Neural progenitor cell (in vitro differentiated cells): ENCODE results near the gene RNFT2. TPM values are rescaled to one million over a fixed set of nuclear protein-coding genes. Genes with fewer than 3 reads are reported as not detected.

Experiments
- DNase-seq: peaks from one replicate; pipeline ENCODE4 v3.0.0-alpha.2; 2016; ENCODE audit warnings: low spot score
- H2AFZ ChIP-seq: fragments of 200-600 bp; sonication (generic); replicated peaks from 2 replicates; pipeline ENCODE4 v1.6.1; 2016; ENCODE audit warnings: antibody characterized with exemption
- H3F3A ChIP-seq: fragments of 200-600 bp; sonication (generic); 2 replicates; pipeline ENCODE4 v1.6.1; 2016; ENCODE audit warnings: antibody characterized with exemption, low read depth
- H3K27ac ChIP-seq: fragments of 200-600 bp; sonication (generic); 2 replicates; pipeline ENCODE4 v1.5.1; 2016; ENCODE audit warnings: mild to moderate bottlenecking
- H3K27me3 ChIP-seq: fragments of 200-600 bp; sonication (generic); 2 replicates; pipeline ENCODE4 v1.6.1; 2016; ENCODE audit warnings: mild to moderate bottlenecking, moderate library complexity
- H3K36me3 ChIP-seq: fragments of 200-600 bp; sonication (generic); 2 replicates; pipeline ENCODE4 v1.5.1; 2016
- H3K4me1 ChIP-seq: fragments of 200-600 bp; sonication (generic); 2 replicates; pipeline ENCODE4 v1.6.1; 2016; ENCODE audit warnings: mixed run types
- H3K4me2 ChIP-seq: fragments of 200-600 bp; sonication (generic); 2 replicates; pipeline ENCODE4 v1.6.1; 2016
- H3K4me3 ChIP-seq: fragments of 200-600 bp; sonication (generic); 2 replicates; pipeline ENCODE4 v1.5.1; 2016
- H3K79me2 ChIP-seq: fragments of 200-600 bp; sonication (generic); 2 replicates; pipeline ENCODE4 v1.6.1; 2016; ENCODE audit warnings: low read depth
- H3K9ac ChIP-seq: fragments of 200-600 bp; sonication (generic); 2 replicates; pipeline ENCODE4 v1.6.1; 2016
- H3K9me3 ChIP-seq: fragments of 200-600 bp; sonication (generic); 2 replicates; pipeline ENCODE4 v1.5.1; 2016; ENCODE audit warnings: low read depth
- H4K20me1 ChIP-seq: fragments of 200-600 bp; sonication (generic); 2 replicates; pipeline ENCODE4 v1.6.1; 2016; ENCODE audit warnings: low read depth
- H3K27ac Mint-ChIP-seq: 3 replicates; pipeline ENCODE4 v1.8.0; 2021; ENCODE audit warnings: mixed read lengths
- H3K27me3 Mint-ChIP-seq: 2 replicates; pipeline ENCODE4 v1.8.0; 2022; ENCODE audit warnings: low read depth, mild to moderate bottlenecking, inconsistent platforms, moderate library complexity, mixed read lengths; ENCODE audit not compliant: insufficient read depth
- H3K36me3 Mint-ChIP-seq: 3 replicates; pipeline ENCODE4 v1.8.0; 2021; ENCODE audit warnings: mixed read lengths
- H3K4me1 Mint-ChIP-seq: 3 replicates; pipeline ENCODE4 v1.8.0; 2021; ENCODE audit warnings: mixed read lengths
- H3K4me3 Mint-ChIP-seq: 3 replicates; pipeline ENCODE4 v1.8.0; 2021; ENCODE audit warnings: mild to moderate bottlenecking, moderate library complexity, mixed read lengths
- H3K9me3 Mint-ChIP-seq: 3 replicates; pipeline ENCODE4 v1.8.0; 2020; ENCODE audit warnings: mixed read lengths
- CTCF ChIP-seq: fragments of 200-600 bp; sonication (generic); IDR thresholded peaks from 2 replicates; pipeline ENCODE4 v1.5.1; 2017; ENCODE audit warnings: antibody characterized with exemption, mild to moderate bottlenecking
- EZH2 ChIP-seq: fragments of 200-600 bp; sonication (generic); IDR thresholded peaks from 2 replicates; pipeline ENCODE4 v1.6.1; 2017; ENCODE audit warnings: antibody characterized with exemption, mild to moderate bottlenecking, moderate library complexity
- EZH2phosphoT487 ChIP-seq: fragments of 200-600 bp; sonication (generic); IDR thresholded peaks from 2 replicates; pipeline ENCODE4 v1.6.1; 2017; ENCODE audit warnings: antibody characterized with exemption
- total RNA-seq: library from RNA; depleted of rRNA; stranded (reverse); fragments of >200 nt; gene quantifications from 2 replicates; pipeline ENCODE4 v1.2.3, GENCODE V29; 2015; ENCODE audit warnings: low replicate concordance

The RNFT2 gene
- total RNA-seq, 1 donor from 2014 or later, result 26.9 TPM

- Histone ChIP-seq H3K27ac (no peak overlapping the region), H3K4me2 (no peak overlapping the region), H3K27me3 (no peaks in the 10 kb centered on the region), H3F3A (no peaks in the 10 kb centered on the region), H3K9me3 (no peaks in the 10 kb centered on the region), H3K36me3 (no peaks in the 10 kb centered on the region), H3K79me2 (no peaks in the 10 kb centered on the region), H3K9ac (no peak overlapping the region), H3K4me3 (no peak overlapping the region), H3K4me1 (no peaks in the 10 kb centered on the region), H2AFZ (no peak overlapping the region), H4K20me1 (no peaks in the 10 kb centered on the region)
- peaks cover 32% of the 10 kb centered on the region for H3K36me3 Mint-ChIP-seq
- H3K9me3 Mint-ChIP-seq, result peaks cover 2% of the 10 kb centered on the region
- no peak overlapping the region for H3K27ac Mint-ChIP-seq
- TF ChIP-seq CTCF (no peak), EZH2phosphoT487 (no peak), EZH2 (no peak)
- no peak overlapping the region for H3K4me3 Mint-ChIP-seq
- peaks cover 11% of the 10 kb centered on the region for H3K4me1 Mint-ChIP-seq
- H3K27me3 Mint-ChIP-seq, result peaks cover 6% of the 10 kb centered on the region
- no peak for DNase-seq
Observed at GRCh38 chr12:116794725-116795124, 56.6 kb downstream of the RNFT2 start.

GRCh38 chr12:116797885-116798284, 59.8 kb downstream of the RNFT2 start:
- Histone ChIP-seq H3K27ac (no peak overlapping the region), H3K9ac (no peak overlapping the region), H3F3A (peaks cover 3% of the 10 kb centered on the region), H3K27me3 (no peaks in the 10 kb centered on the region), H3K4me2 (no peak overlapping the region), H3K4me1 (no peaks in the 10 kb centered on the region), H4K20me1 (peaks cover 4% of the 10 kb centered on the region), H3K36me3 (no peaks in the 10 kb centered on the region), H2AFZ (no peak overlapping the region), H3K4me3 (no peak overlapping the region), H3K9me3 (no peaks in the 10 kb centered on the region), H3K79me2 (no peaks in the 10 kb centered on the region)
- H3K27me3 Mint-ChIP-seq, result peaks cover 6% of the 10 kb centered on the region
- H3K36me3 Mint-ChIP-seq, result peaks cover 26% of the 10 kb centered on the region
- no peak overlapping the region for H3K27ac Mint-ChIP-seq
- peaks cover 1% of the 10 kb centered on the region for H3K4me1 Mint-ChIP-seq
- H3K4me3 Mint-ChIP-seq, result no peak overlapping the region
- DNase-seq, result no peak
- H3K9me3 Mint-ChIP-seq, result peaks cover 5% of the 10 kb centered on the region
- TF ChIP-seq EZH2phosphoT487 (no peak), EZH2 (no peak), CTCF (no peak)

GRCh38 chr12:116798719-116799118, 60.6 kb downstream of the RNFT2 start:
- no peaks in the 10 kb centered on the region for H3K79me2 ChIP-seq
- H3K9me3 ChIP-seq, result no peaks in the 10 kb centered on the region
- no peak overlapping the region for H3K27ac ChIP-seq
- H3F3A ChIP-seq, result peaks cover 3% of the 10 kb centered on the region
- H3K9me3 Mint-ChIP-seq, result peaks cover 5% of the 10 kb centered on the region
- peaks cover 24% of the 10 kb centered on the region for H3K36me3 Mint-ChIP-seq
- TF ChIP-seq CTCF (no peak), EZH2phosphoT487 (no peak), EZH2 (no peak)
- H3K4me1 Mint-ChIP-seq, result no peaks in the 10 kb centered on the region
- H2AFZ ChIP-seq, result no peak overlapping the region
- H3K36me3 ChIP-seq, result no peaks in the 10 kb centered on the region
- H3K4me3 ChIP-seq, result no peak overlapping the region
- no peak overlapping the region for H3K4me2 ChIP-seq
- H3K27ac Mint-ChIP-seq, result no peak overlapping the region
- peaks cover 4% of the 10 kb centered on the region for H4K20me1 ChIP-seq
- no peak overlapping the region for H3K4me3 Mint-ChIP-seq
- H3K27me3 Mint-ChIP-seq, result peaks cover 6% of the 10 kb centered on the region
- no peak overlapping the region for H3K9ac ChIP-seq
- no peaks in the 10 kb centered on the region for H3K27me3 ChIP-seq
- DNase-seq, result no peak
- no peaks in the 10 kb centered on the region for H3K4me1 ChIP-seq
